22Rv1 (cell line): ENCODE results near the gene RGS7.

ENCODE experiments used
- H3K27ac ChIP-seq: fragments of 450-650 bp; 2 replicates; pipeline ENCODE4 v1.5.1; 2017
- CTCF ChIP-seq: fragments of 450-650 bp; IDR thresholded peaks from 2 replicates; pipeline ENCODE4 v1.5.1; 2017; ENCODE audit warnings: mild to moderate bottlenecking
- ZFX ChIP-seq: fragments of 450-650 bp; IDR thresholded peaks from 2 replicates; pipeline ENCODE4 v1.6.1; 2017; ENCODE audit warnings: antibody characterized with exemption, borderline replicate concordance

The RGS7 gene

GRCh38 chr1:240823357-240823756 lies 533.6 kb downstream of the RGS7 start:
- TF ChIP-seq ZFX, result no peak
- no peak for TF ChIP-seq CTCF

GRCh38 chr1:240821925-240822324 lies 535.1 kb downstream of the RGS7 start:
- no peak overlapping the region for H3K27ac ChIP-seq
- TF ChIP-seq CTCF (no peak), ZFX (no peak)

More at GRCh38 chr1:240823357-240823756, 533.6 kb downstream of the RGS7 start:
- no peak overlapping the region for H3K27ac ChIP-seq

GRCh38 chr1:240820816-240821215 lies 536.2 kb downstream of the RGS7 start:
- H3K27ac ChIP-seq, result no peak overlapping the region
- no peak for TF ChIP-seq CTCF
- TF ChIP-seq ZFX, result no peak

GRCh38 chr1:240816472-240816871 lies 540.5 kb downstream of the RGS7 start:
- TF ChIP-seq ZFX (no peak), CTCF (no peak)
- H3K27ac ChIP-seq, result no peak overlapping the region

GRCh38 chr1:240813720-240814119 lies 543.3 kb downstream of the RGS7 start:
- TF ChIP-seq ZFX (no peak), CTCF (no peak)
- no peak overlapping the region for H3K27ac ChIP-seq

- no peak overlapping the region for H3K27ac ChIP-seq
- no peak for TF ChIP-seq ZFX
- TF ChIP-seq CTCF, result no peak
These were observed 545.7 kb downstream of the RGS7 start for GRCh38 chr1:240811256-240811655.

- no peak for TF ChIP-seq ZFX
- TF ChIP-seq CTCF, result no peak
- no peak overlapping the region for H3K27ac ChIP-seq
These were observed 548.6 kb downstream of the RGS7 start for GRCh38 chr1:240808381-240808780.
